Measurements from ENCODE around the gene OLFML1.

GRCh38 chr11:7528514-7529049 lies 43.3 kb downstream of the OLFML1 start:
- TF ChIP-seq CTCF (IDR thresholded peaks at IDR 0.05; ENCODE audit: poor library complexity, severe bottlenecking) (no peak), SMC3 (conservative IDR thresholded peaks at IDR 0.05; ENCODE audit: poor library complexity) (no peak), POLR2AphosphoS5 (IDR thresholded peaks at IDR 0.05) (no peak), EZH2 (IDR thresholded peaks at IDR 0.05; ENCODE audit: borderline replicate concordance, insufficient read depth, low read length, poor library complexity, severe bottlenecking) (no peak), EP300 (conservative IDR thresholded peaks at IDR 0.05; ENCODE audit: poor library complexity, severe bottlenecking) (no peak)

Measured in neural cell (in vitro differentiated cells).